ENCODE data around the gene PI4K2A. TPM values are rescaled to one million over a fixed set of nuclear protein-coding genes. Genes with fewer than 3 reads are reported as not detected.

PI4K2A gene
- total RNA-seq, 1 donor from 2014 or later, result 5.2 TPM

- H3K4me3 ChIP-seq (ENCODE audit: low read length in 3 of 3), result peak within 1 kb of the TSS; percentile 72 to 83 (median 82)
- no peaks in the 10 kb centered on the region for H3K9me3 ChIP-seq (ENCODE audit: control insufficient read depth in 3 of 3, low read length in 3 of 3)
- peak within 1 kb of the TSS; percentile 60 to 83 (median 75) for H3K9ac ChIP-seq (ENCODE audit: low read depth in 1 of 3, low read length in 3 of 3)
- H3K27ac ChIP-seq (ENCODE audit: low read depth, low read length), result peak within 1 kb of the TSS; percentile 68
- H3K27me3 ChIP-seq (ENCODE audit: control insufficient read depth in 3 of 3, insufficient read depth in 3 of 3, low read length in 3 of 3), result peaks cover 0 to 13% (median 0%) of the 10 kb centered on the region in 3 donors
- peaks cover 0 to 2% (median 0%) of the 10 kb centered on the region in 3 donors for H3K36me3 ChIP-seq (ENCODE audit: control insufficient read depth in 3 of 3, insufficient read depth in 3 of 3, low read length in 3 of 3)
- H3K4me1 ChIP-seq (ENCODE audit: control insufficient read depth in 3 of 3, insufficient read depth in 3 of 3, low read length in 3 of 3), result peaks cover 15 to 27% (median 22%) of the 10 kb centered on the region in 3 donors
Measured at GRCh38 chr10:97713339-97713825, 72.9 kb downstream of the PI4K2A start, which contains the start of gene MARVELD1. TSS of gene MARVELD1 (plus strand) at chr10:97713730. CDS start at chr10:97713877, 147 bp downstream.

DNA sequence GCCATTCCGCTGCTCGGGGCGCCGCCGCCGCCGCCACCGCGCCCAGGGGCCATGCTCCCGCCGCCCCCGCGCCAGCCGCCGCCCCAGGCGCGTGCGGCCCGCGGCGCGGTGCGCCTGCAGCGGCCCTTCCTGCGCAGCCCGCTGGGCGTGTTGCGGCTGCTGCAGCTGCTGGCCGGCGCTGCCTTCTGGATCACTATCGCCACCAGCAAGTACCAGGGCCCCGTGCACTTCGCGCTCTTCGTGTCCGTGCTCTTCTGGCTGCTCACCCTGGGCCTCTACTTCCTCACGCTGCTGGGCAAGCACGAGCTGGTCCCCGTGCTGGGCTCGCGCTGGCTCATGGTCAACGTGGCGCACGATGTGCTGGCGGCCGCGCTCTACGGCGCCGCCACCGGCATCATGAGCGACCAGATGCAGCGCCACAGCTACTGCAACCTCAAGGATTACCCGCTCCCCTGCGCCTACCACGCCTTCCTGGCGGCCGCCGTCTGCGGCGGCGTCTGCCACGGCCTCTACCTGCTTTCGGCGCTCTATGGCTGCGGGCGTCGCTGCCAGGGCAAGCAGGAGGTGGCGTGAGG lies 73.4 kb downstream of the PI4K2A start:
- Histone ChIP-seq H3K36me3 (ENCODE audit: control insufficient read depth in 3 of 3, insufficient read depth in 3 of 3, low read length in 3 of 3) (peaks cover 0 to 5% (median 0%) of the 10 kb centered on the region in 3 donors), H3K9me3 (ENCODE audit: control insufficient read depth in 3 of 3, low read length in 3 of 3) (no peaks in the 10 kb centered on the region), H3K27me3 (ENCODE audit: control insufficient read depth in 3 of 3, insufficient read depth in 3 of 3, low read length in 3 of 3) (peaks cover 0 to 13% (median 0%) of the 10 kb centered on the region in 3 donors), H3K9ac (ENCODE audit: low read depth in 1 of 3, low read length in 3 of 3) (peak overlapping the region; percentile 60 to 83 (median 75)), H3K4me3 (ENCODE audit: low read length in 3 of 3) (peak overlapping the region; percentile 72 to 83 (median 82)), H3K4me1 (ENCODE audit: control insufficient read depth in 3 of 3, insufficient read depth in 3 of 3, low read length in 3 of 3) (peaks cover 20 to 32% (median 26%) of the 10 kb centered on the region in 3 donors), H3K27ac (ENCODE audit: low read depth, low read length) (peak overlapping the region; percentile 68)

DNA sequence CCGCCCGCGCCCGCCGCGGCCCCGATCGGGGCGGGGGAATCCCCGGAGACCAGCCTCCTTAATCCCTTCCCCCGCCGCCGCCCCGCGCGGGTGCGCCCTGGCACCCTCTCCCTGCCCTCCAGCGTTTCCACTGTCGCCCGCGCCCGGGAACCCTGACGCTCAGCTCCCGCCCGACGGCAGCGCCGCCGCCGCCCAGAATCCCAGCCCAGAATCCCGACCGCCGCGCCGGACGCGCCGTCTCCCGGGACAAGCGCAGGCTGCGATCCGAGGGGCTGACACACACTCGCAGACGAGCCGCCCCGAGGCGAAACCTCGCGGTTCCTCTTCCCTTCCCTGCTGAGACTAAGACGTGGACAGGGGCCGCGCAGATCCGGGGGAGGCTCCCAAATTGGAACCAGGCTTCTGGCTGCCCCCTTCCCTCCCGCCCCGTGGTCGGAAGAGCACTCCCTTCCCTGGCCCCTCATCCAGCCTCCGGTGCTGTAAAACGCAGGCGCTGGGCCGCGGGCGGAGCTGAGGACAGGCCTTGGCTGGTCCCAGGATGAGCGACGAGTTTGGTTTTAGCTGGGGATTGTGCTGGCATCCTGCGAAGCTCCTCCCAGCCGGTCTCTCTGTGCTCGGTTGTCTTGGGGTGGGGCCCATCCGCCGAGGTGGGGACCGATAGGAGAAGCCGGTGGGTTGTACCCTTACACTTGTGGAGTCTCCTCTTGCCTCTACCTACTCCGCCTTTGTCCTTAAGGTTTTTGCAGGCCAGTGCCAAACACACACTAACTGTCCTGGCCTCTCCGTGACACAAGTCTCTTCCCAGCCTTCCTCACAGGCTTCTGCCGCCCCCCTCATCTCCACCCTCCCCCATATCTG lies 74.2 kb downstream of the PI4K2A start:
- Histone ChIP-seq H3K27ac (ENCODE audit: low read depth, low read length) (peak overlapping the region; percentile 68), H3K9ac (ENCODE audit: low read depth in 1 of 3, low read length in 3 of 3) (peak overlapping the region; percentile 60 to 83 (median 75)), H3K36me3 (ENCODE audit: control insufficient read depth in 3 of 3, insufficient read depth in 3 of 3, low read length in 3 of 3) (peaks cover 0 to 5% (median 0%) of the 10 kb centered on the region in 3 donors), H3K27me3 (ENCODE audit: control insufficient read depth in 3 of 3, insufficient read depth in 3 of 3, low read length in 3 of 3) (peaks cover 0 to 12% (median 0%) of the 10 kb centered on the region in 3 donors), H3K4me1 (ENCODE audit: control insufficient read depth in 3 of 3, insufficient read depth in 3 of 3, low read length in 3 of 3) (peaks cover 26 to 28% (median 27%) of the 10 kb centered on the region in 3 donors), H3K4me3 (ENCODE audit: low read length in 3 of 3) (peak overlapping the region; percentile 72 to 83 (median 82)), H3K9me3 (ENCODE audit: control insufficient read depth in 3 of 3, low read length in 3 of 3) (no peaks in the 10 kb centered on the region)

DNA sequence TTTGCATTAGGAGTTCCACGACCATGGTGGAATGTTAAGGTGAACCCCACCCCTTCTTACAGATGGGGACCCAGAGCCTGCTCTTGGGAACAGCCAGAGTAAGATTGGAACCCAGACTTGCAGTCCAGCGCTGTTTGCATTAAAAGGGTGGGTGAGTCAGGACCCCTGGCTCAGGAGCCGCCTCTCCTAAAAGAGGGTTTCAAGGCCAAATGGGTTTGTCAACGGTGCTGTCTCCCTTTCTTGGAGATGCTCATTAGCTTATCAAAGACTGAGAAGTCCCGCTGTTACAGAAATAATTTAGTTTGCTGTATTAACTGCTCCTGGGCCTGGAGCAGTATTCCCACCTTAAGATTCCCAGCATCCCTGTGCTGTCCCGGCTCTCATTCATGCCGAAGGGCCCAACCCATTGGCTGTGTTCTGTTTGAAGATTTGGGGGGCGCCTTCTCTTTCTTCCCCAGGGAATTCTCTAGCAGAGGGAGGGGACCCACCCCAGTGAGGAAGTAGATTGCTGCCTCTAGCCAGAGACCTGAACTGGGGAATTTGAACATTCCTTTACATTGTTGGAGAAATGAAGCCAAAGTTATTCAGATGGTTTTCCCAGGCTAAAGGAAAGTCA lies 74.9 kb downstream of the PI4K2A start:
- Histone ChIP-seq H3K9me3 (ENCODE audit: control insufficient read depth in 3 of 3, low read length in 3 of 3) (no peaks in the 10 kb centered on the region), H3K36me3 (ENCODE audit: control insufficient read depth in 3 of 3, insufficient read depth in 3 of 3, low read length in 3 of 3) (peaks cover 0 to 5% (median 0%) of the 10 kb centered on the region in 3 donors), H3K4me1 (ENCODE audit: control insufficient read depth in 3 of 3, insufficient read depth in 3 of 3, low read length in 3 of 3) (peaks cover 24 to 28% (median 28%) of the 10 kb centered on the region in 3 donors), H3K27ac (ENCODE audit: low read depth, low read length) (peak overlapping the region; percentile 68), H3K27me3 (ENCODE audit: control insufficient read depth in 3 of 3, insufficient read depth in 3 of 3, low read length in 3 of 3) (peaks cover 0 to 10% (median 0%) of the 10 kb centered on the region in 3 donors), H3K9ac (ENCODE audit: low read depth in 1 of 3, low read length in 3 of 3) (peak overlapping the region in 2 of 3 donors; percentile 53 to 83), H3K4me3 (ENCODE audit: low read length in 3 of 3) (peak overlapping the region; percentile 54 to 83 (median 82))

- H3K36me3 ChIP-seq (ENCODE audit: control insufficient read depth in 3 of 3, insufficient read depth in 3 of 3, low read length in 3 of 3), result peaks cover 0 to 5% (median 0%) of the 10 kb centered on the region in 3 donors
- H3K27ac ChIP-seq (ENCODE audit: low read depth, low read length), result no peak overlapping the region
- H3K4me1 ChIP-seq (ENCODE audit: control insufficient read depth in 3 of 3, insufficient read depth in 3 of 3, low read length in 3 of 3), result peaks cover 21 to 28% (median 23%) of the 10 kb centered on the region in 3 donors
- H3K27me3 ChIP-seq (ENCODE audit: control insufficient read depth in 3 of 3, insufficient read depth in 3 of 3, low read length in 3 of 3), result peaks cover 0 to 10% (median 0%) of the 10 kb centered on the region in 3 donors
- no peak overlapping the region for H3K4me3 ChIP-seq (ENCODE audit: low read length in 3 of 3)
- H3K9ac ChIP-seq (ENCODE audit: low read depth in 1 of 3, low read length in 3 of 3), result no peak overlapping the region
- no peaks in the 10 kb centered on the region for H3K9me3 ChIP-seq (ENCODE audit: control insufficient read depth in 3 of 3, low read length in 3 of 3)
Measured at GRCh38 chr10:97717627-97718026, 77.2 kb downstream of the PI4K2A start.

- H3K9ac ChIP-seq (ENCODE audit: low read depth in 1 of 3, low read length in 3 of 3), result no peak overlapping the region
- H3K9me3 ChIP-seq (ENCODE audit: control insufficient read depth in 3 of 3, low read length in 3 of 3), result no peaks in the 10 kb centered on the region
- H3K4me1 ChIP-seq (ENCODE audit: control insufficient read depth in 3 of 3, insufficient read depth in 3 of 3, low read length in 3 of 3), result peaks cover 17 to 28% (median 18%) of the 10 kb centered on the region in 3 donors
- no peak overlapping the region for H3K27ac ChIP-seq (ENCODE audit: low read depth, low read length)
- H3K4me3 ChIP-seq (ENCODE audit: low read length in 3 of 3), result no peak overlapping the region
- peaks cover 0 to 10% (median 0%) of the 10 kb centered on the region in 3 donors for H3K27me3 ChIP-seq (ENCODE audit: control insufficient read depth in 3 of 3, insufficient read depth in 3 of 3, low read length in 3 of 3)
- H3K36me3 ChIP-seq (ENCODE audit: control insufficient read depth in 3 of 3, insufficient read depth in 3 of 3, low read length in 3 of 3), result peaks cover 0 to 5% (median 0%) of the 10 kb centered on the region in 3 donors
Measured at GRCh38 chr10:97718178-97718577, 77.7 kb downstream of the PI4K2A start.

- peak overlapping the region in 1 of 3 donors; percentile 1 for H3K9ac ChIP-seq (ENCODE audit: low read depth in 1 of 3, low read length in 3 of 3)
- peaks cover 0 to 5% (median 0%) of the 10 kb centered on the region in 3 donors for H3K36me3 ChIP-seq (ENCODE audit: control insufficient read depth in 3 of 3, insufficient read depth in 3 of 3, low read length in 3 of 3)
- no peak overlapping the region for H3K27ac ChIP-seq (ENCODE audit: low read depth, low read length)
- peaks cover 15 to 28% (median 16%) of the 10 kb centered on the region in 3 donors for H3K4me1 ChIP-seq (ENCODE audit: control insufficient read depth in 3 of 3, insufficient read depth in 3 of 3, low read length in 3 of 3)
- no peak overlapping the region for H3K4me3 ChIP-seq (ENCODE audit: low read length in 3 of 3)
- peaks cover 0 to 10% (median 0%) of the 10 kb centered on the region in 3 donors for H3K27me3 ChIP-seq (ENCODE audit: control insufficient read depth in 3 of 3, insufficient read depth in 3 of 3, low read length in 3 of 3)
- no peaks in the 10 kb centered on the region for H3K9me3 ChIP-seq (ENCODE audit: control insufficient read depth in 3 of 3, low read length in 3 of 3)
Measured at GRCh38 chr10:97718659-97719142, 78.2 kb downstream of the PI4K2A start.

- Histone ChIP-seq H3K9ac (ENCODE audit: low read depth in 1 of 3, low read length in 3 of 3) (no peak overlapping the region), H3K36me3 (ENCODE audit: control insufficient read depth in 3 of 3, insufficient read depth in 3 of 3, low read length in 3 of 3) (peaks cover 0 to 5% (median 0%) of the 10 kb centered on the region in 3 donors), H3K4me1 (ENCODE audit: control insufficient read depth in 3 of 3, insufficient read depth in 3 of 3, low read length in 3 of 3) (peaks cover 10 to 28% (median 15%) of the 10 kb centered on the region in 3 donors), H3K9me3 (ENCODE audit: control insufficient read depth in 3 of 3, low read length in 3 of 3) (no peaks in the 10 kb centered on the region), H3K27me3 (ENCODE audit: control insufficient read depth in 3 of 3, insufficient read depth in 3 of 3, low read length in 3 of 3) (peaks cover 0 to 10% (median 0%) of the 10 kb centered on the region in 3 donors), H3K27ac (ENCODE audit: low read depth, low read length) (no peak overlapping the region), H3K4me3 (ENCODE audit: low read length in 3 of 3) (no peak overlapping the region)
Measured at GRCh38 chr10:97719602-97720001, 79.1 kb downstream of the PI4K2A start.
